Stomach (tissue), 9 donors: ENCODE results near the gene PYCARD. TPM values are rescaled to one million over a fixed set of nuclear protein-coding genes. Genes with fewer than 3 reads are reported as not detected.
A peak's percentile ranks its signal among the peaks of the same experiment; 100 is the strongest.
"Not testable (repeated sequence)": the region's sequence is repeated elsewhere in the genome, so short reads cannot be mapped to it uniquely, and the experiment has no call there.

Experiments used
- DNase-seq, 2 donors: peaks; one replicate each; pipeline versions ENCODE4 v3.0.0 to v3.0.0-alpha.2; 2013 to 2019
- H3K27ac ChIP-seq, 5 donors: fragments of 200-600 bp in 4 of 5; sonication (generic) in 4 of 5; one replicate each; pipeline ENCODE4 v1.5.1; 2013 to 2019; ENCODE audit warnings: mild to moderate bottlenecking in 1 of 5, moderate library complexity in 1 of 5
- H3K27me3 ChIP-seq, 3 donors: fragments of 200-600 bp; sonication (generic); one replicate each; pipeline ENCODE4 v1.5.1; 2017 to 2019; ENCODE audit warnings: mixed run types in 1 of 3
- H3K36me3 ChIP-seq, 4 donors: fragments of 200-600 bp; sonication (generic); 1 replicate in 3 of 4; 2 replicates in 1 of 4; pipeline ENCODE4 v1.5.1; 2016 to 2019
- H3K4me1 ChIP-seq, 4 donors: fragments of 200-600 bp; sonication (generic); one replicate each; pipeline ENCODE4 v1.5.1; 2016 to 2019
- H3K4me3 ChIP-seq, 4 donors: fragments of 200-600 bp; sonication (generic) in 3 of 4; one replicate each; pipeline ENCODE4 v1.5.1; 2016 to 2019; ENCODE audit warnings: mild to moderate bottlenecking in 1 of 4
- H3K9me3 ChIP-seq, 4 donors: fragments of 200-600 bp; sonication (generic); one replicate each; pipeline ENCODE4 v1.5.1; 2016 to 2019
- EP300 ChIP-seq: sonication (generic); formaldehyde crosslinking; IDR thresholded peaks from one replicate; pipeline ENCODE4 v1.6.1; 2017; ENCODE audit warnings: antibody characterized with exemption
- POLR2A ChIP-seq, 4 donors: fragments of 450-650 bp; IDR thresholded peaks; one replicate each; pipeline ENCODE4 v1.6.1; 2016; ENCODE audit warnings: antibody characterized with exemption in 4 of 4, control low read depth in 2 of 4, mild to moderate bottlenecking in 1 of 4, moderate library complexity in 1 of 4
- POLR2AphosphoS5 ChIP-seq, 3 donors: sonication (generic); formaldehyde crosslinking; IDR thresholded peaks; one replicate each; pipeline ENCODE4 v1.6.1; 2016; ENCODE audit warnings: antibody characterized with exemption in 3 of 3
- WGBS, 5 donors: extraction: QIAGEN DNeasy Blood & Tissue Kit in 3 of 5; methylation state at CpG; one replicate each; pipeline versions ENCODE4 v1.1.5 to v1.1.7; 2013 to 2018; 5-methylcytosine and 5-hydroxymethylcytosine counted together
- intact Hi-C: fragments of 100-400 bp; cut with DNase I; formaldehyde crosslinking; loops from one replicate; pipeline ENCODE4 v1.15.1; 2023; ENCODE audit warnings: low total_unique reads
- polyA plus RNA-seq, 3 donors: library from polyadenylated mRNA; stranded (reverse); fragments of 200-250 nt; gene quantifications; one replicate each; pipeline ENCODE4 v1.2.3, GENCODE V29; 2013
- total RNA-seq, 5 donors: library from RNA; depleted of rRNA; stranded (reverse); fragments of >200 nt; gene quantifications; one replicate each; pipeline versions ENCODE4 v1.1.0 to v1.2.3, GENCODE V29; 2014 to 2016
- TF ChIP-seq, protein P1 (sequence below), 7 experiments: fragments of 450-650 bp in 4 of 7; fragments of 200-600 bp in 3 of 7; sonication (generic) in 3 of 7; IDR thresholded peaks; one replicate each; pipeline ENCODE4 v1.5.1; 2016 to 2019; ENCODE audit warnings: antibody characterized with exemption in 7 of 7, control low read depth in 2 of 7, mild to moderate bottlenecking in 1 of 7
- donor health status: healthy with polysubstance abuse.
- donor health status: Bipolar disorder and iron deficiency.
- donor health status: healthy.

PYCARD gene
- total and polyA plus RNA-seq, 8 donors = 10.5 to 484 (median 42.8) TPM

DNA sequence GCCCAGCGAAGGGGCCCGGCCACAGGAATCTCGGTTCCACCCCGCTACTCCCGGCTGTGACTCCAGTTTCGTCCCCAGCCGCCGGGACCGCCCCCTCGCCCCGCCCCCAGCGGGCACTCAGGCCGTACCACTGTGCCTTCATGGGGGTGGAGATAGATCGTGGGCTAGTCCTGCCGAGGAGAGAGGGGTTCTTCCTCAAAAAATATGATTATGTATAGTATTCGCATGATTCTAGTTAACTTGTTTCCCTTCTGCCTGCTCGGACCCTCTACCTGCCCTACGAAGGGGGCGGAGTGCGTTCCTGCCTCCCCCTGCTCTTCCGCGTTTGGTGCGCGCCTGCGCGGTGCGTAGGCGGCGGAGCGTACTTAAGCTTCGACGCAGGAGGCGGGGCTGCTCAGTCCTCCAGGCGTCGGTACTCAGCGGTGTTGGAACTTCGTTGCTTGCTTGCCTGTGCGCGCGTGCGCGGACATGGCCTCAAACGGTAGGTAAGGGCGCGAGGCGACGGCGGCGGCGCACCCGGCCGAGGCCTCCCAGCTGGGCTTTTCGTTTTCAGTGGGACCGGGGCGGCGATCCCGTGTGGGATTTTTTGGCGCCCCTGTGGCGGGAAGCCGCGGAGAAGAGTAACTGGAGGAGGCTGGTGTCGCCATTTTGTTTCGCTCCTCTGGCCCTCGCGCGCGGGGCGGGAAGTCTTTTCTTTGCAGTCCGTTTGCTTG, 22.7 kb downstream of the PYCARD start, which contains the start of gene FUS:
Gene FUS, plus strand, starts transcription at position 393 of the 713 bp plus-strand sequence. Its CDS starts 76 bp downstream, at position 469.
- TF ChIP-seq, protein P1, sequence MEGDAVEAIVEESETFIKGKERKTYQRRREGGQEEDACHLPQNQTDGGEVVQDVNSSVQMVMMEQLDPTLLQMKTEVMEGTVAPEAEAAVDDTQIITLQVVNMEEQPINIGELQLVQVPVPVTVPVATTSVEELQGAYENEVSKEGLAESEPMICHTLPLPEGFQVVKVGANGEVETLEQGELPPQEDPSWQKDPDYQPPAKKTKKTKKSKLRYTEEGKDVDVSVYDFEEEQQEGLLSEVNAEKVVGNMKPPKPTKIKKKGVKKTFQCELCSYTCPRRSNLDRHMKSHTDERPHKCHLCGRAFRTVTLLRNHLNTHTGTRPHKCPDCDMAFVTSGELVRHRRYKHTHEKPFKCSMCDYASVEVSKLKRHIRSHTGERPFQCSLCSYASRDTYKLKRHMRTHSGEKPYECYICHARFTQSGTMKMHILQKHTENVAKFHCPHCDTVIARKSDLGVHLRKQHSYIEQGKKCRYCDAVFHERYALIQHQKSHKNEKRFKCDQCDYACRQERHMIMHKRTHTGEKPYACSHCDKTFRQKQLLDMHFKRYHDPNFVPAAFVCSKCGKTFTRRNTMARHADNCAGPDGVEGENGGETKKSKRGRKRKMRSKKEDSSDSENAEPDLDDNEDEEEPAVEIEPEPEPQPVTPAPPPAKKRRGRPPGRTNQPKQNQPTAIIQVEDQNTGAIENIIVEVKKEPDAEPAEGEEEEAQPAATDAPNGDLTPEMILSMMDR (IDR thresholded peaks at IDR 0.05) = no peak
- TF ChIP-seq POLR2A (IDR thresholded peaks at IDR 0.05) (peak in 2 of 4 donors; percentile 94 to 95), EP300 (no peak), POLR2AphosphoS5 (IDR thresholded peaks at IDR 0.05) (peak; percentile 100)
- H3K4me3 ChIP-seq = peak within 1 kb of the TSS; percentile 80 to 84 (median 82)
- peak; percentile 94 to 97 for DNase-seq
- intact Hi-C loops = loop anchor here (10.0 kb wide), 1 partner anchor 275 kb away; the partner anchor contains the start of gene ARMC5
- peak within 1 kb of the TSS; percentile 93 to 97 (median 97) for H3K27ac ChIP-seq
- H3K27me3 ChIP-seq = no peaks in the 10 kb centered on the region
- peaks cover 26 to 28% (median 28%) of the 10 kb centered on the region in 4 donors for H3K36me3 ChIP-seq
- H3K4me1 ChIP-seq = peaks cover 23 to 50% (median 48%) of the 10 kb centered on the region in 4 donors
- 0 to 1% (median 0%) methylated on average over 21 to 69 of the region's 69 CpGs for WGBS, 5 donors
- no peaks in the 10 kb centered on the region for H3K9me3 ChIP-seq

DNA sequence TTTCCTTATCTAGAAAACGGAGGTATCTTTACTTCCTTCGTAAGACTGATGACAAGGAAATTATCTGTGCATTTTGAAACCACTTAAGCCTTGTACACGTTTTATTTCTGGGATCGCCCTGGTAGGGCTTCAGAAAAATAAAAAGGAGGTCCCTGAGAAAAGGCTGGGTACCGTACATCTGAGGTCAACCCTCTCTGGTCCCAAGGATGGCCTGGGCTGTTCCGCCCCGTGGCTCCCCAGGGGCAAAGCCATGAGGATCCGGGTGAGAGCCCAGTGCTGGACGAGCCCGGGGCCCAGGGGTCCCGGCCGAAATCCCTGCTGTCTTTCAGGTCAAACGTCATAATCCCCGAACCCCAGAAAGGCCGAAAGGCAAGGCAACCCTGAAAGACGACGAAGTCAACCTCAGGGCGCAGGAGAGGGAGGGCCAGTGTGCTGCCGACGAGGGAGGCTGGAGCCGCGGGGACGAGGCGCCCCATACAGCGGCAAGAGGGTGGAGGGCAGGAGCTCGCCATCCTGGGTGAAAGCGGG, 23.3 kb downstream of the PYCARD start:
- H3K4me3 ChIP-seq = peak overlapping the region; percentile 80 to 84 (median 82)
- no peaks in the 10 kb centered on the region for H3K9me3 ChIP-seq
- peaks cover 20 to 22% (median 21%) of the 10 kb centered on the region in 4 donors for H3K36me3 ChIP-seq
- no peak for TF ChIP-seq POLR2AphosphoS5 (IDR thresholded peaks at IDR 0.05)
- no peak for TF ChIP-seq POLR2A (IDR thresholded peaks at IDR 0.05)
- TF ChIP-seq, protein P1 (IDR thresholded peaks at IDR 0.05) = no peak
- no peak for TF ChIP-seq EP300
- DNase-seq = no peak
- intact Hi-C loops = no loop called here
- no peaks in the 10 kb centered on the region for H3K27me3 ChIP-seq
- peak overlapping the region; percentile 93 to 97 (median 97) for H3K27ac ChIP-seq
- 2 to 4% (median 3%) methylated on average over 17 to 27 of the region's 27 CpGs for WGBS, 5 donors
- peaks cover 23 to 47% (median 45%) of the 10 kb centered on the region in 4 donors for H3K4me1 ChIP-seq

DNA sequence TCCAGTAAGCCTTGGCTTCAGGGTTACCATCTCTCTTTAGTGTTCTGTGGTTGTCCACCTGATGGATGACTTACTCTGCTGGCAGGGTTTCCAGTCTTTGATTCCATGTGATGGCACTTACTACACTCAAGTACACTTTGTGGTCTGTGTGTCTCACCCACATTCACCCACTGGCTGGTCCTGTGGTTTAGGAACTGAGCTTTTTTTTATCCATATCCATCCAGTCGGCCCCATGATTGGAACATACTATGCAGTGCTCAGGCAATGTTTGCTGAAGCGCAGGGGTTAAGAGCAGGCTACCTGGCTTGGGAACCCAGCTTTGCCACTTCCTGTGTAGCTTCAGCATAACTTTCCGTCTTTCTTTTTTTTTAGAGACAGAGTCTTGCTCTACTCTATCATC, 25.4 kb downstream of the PYCARD start:
- H3K27me3 ChIP-seq = no peaks in the 10 kb centered on the region
- intact Hi-C loops = no loop called here
- H3K27ac ChIP-seq = no peak overlapping the region
- H3K4me3 ChIP-seq = no peak overlapping the region
- peaks cover 11 to 25% (median 23%) of the 10 kb centered on the region in 4 donors for H3K4me1 ChIP-seq
- TF ChIP-seq EP300 (no peak), POLR2A (IDR thresholded peaks at IDR 0.05) (no peak), POLR2AphosphoS5 (IDR thresholded peaks at IDR 0.05) (no peak)
- TF ChIP-seq, protein P1 (IDR thresholded peaks at IDR 0.05) = no peak
- DNase-seq = peak in 1 of 2 donors; percentile 30
- 55 to 71% (median 58%) methylated on average over 3 of the region's 3 CpGs for WGBS, 5 donors
- H3K9me3 ChIP-seq = no peaks in the 10 kb centered on the region
- H3K36me3 ChIP-seq = peaks cover 0 to under 1% (median under 1%) of the 10 kb centered on the region in 4 donors

DNA sequence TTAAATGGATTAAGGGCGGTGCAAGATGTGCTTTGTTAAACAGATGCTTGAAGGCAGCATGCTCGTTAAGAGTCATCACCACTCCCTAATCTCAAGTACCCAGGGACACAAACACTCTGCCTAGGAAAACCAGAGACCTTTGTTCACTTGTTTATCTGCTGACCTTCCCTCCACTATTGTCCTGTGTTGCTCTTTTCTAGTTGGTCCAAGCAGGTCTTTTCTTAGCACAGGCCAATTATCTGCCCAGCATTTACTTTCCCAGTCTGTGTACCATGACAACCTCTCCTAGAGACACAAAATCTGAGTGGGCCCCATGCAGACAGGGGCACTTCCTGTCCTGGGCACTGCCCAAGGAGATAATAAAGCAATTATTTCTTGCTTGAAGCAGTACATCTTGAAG, 32.5 kb downstream of the PYCARD start:
- H3K4me1 ChIP-seq, intact Hi-C loops, H3K27me3 ChIP-seq, H3K9me3 ChIP-seq, H3K27ac ChIP-seq, H3K4me3 ChIP-seq, H3K36me3 ChIP-seq: not testable (repeated sequence)
- WGBS, 5 donors = no CpG with 5 or more reads among the region's 2 CpGs
- DNase-seq = peak in 1 of 2 donors; percentile 24
